Astrocyte (in vitro differentiated cells and primary cell): ENCODE measurements around the gene PPP1R12B.

Experiments used
- CTCF ChIP-seq: IDR thresholded peaks from 2 replicates; pipeline ENCODE4 v1.5.1; 2011; ENCODE audit warnings: low read depth, mild to moderate bottlenecking, inconsistent platforms, low read length, moderate library complexity; ENCODE audit not compliant: insufficient read depth
- EZH2 ChIP-seq: IDR thresholded peaks from 2 replicates; pipeline ENCODE4 v1.6.1; 2012; ENCODE audit warnings: mild to moderate bottlenecking, low read length, inconsistent platforms; ENCODE audit not compliant: insufficient read depth

GRCh38 chr1:202605515-202605914, 257.0 kb downstream of the PPP1R12B start:
- no peak for TF ChIP-seq CTCF
- no peak for TF ChIP-seq EZH2
